HepG2 (cell line): Measurements from ENCODE around the gene FAM83C. TPM values are rescaled to one million over a fixed set of nuclear protein-coding genes. Genes with fewer than 3 reads are reported as not detected.
A peak's percentile ranks its signal among the peaks of the same experiment; 100 is the strongest.

Experiments used
- ETV6 ChIP-seq: sonication (generic); formaldehyde crosslinking; conservative IDR thresholded peaks from 2 replicates; pipeline ENCODE4 v1.4.0; 2020; ENCODE audit warnings: missing genetic modification reagents
- HMG20B ChIP-seq: conservative IDR thresholded peaks from 2 replicates; pipeline ENCODE4 v1.6.1; 2016; ENCODE audit warnings: missing genetic modification reagents, missing compliant biosample characterization
- MTA1 ChIP-seq: sonication (generic); formaldehyde crosslinking; IDR thresholded peaks from 2 replicates; pipeline ENCODE4 v1.4.0; 2020; ENCODE audit warnings: missing genetic modification reagents, mild to moderate bottlenecking, borderline replicate concordance
- RAD51 ChIP-seq: fragments of 450-650 bp; IDR thresholded peaks from 2 replicates; pipeline ENCODE4 v1.6.1; 2016; ENCODE audit warnings: borderline replicate concordance
- RFXAP ChIP-seq: sonication (generic); formaldehyde crosslinking; IDR thresholded peaks from 2 replicates; pipeline ENCODE4 v1.4.0; 2020; ENCODE audit warnings: missing genetic modification reagents, borderline replicate concordance
- SNRNP70 ChIP-seq: fragments of 200-400 bp; formaldehyde crosslinking; IDR thresholded peaks from 2 replicates; pipeline ENCODE4 v1.6.1; 2017; ENCODE audit warnings: mild to moderate bottlenecking, low read depth, low read length, moderate library complexity
- TOE1 ChIP-seq: sonication (generic); formaldehyde crosslinking; IDR thresholded peaks from 2 replicates; pipeline ENCODE4 v1.4.0; 2020; ENCODE audit warnings: mild to moderate bottlenecking, missing genetic modification reagents
- ZMYM4 ChIP-seq: sonication (generic); formaldehyde crosslinking; IDR thresholded peaks from 2 replicates; pipeline ENCODE4 v1.8.1; 2023; ENCODE audit warnings: mild to moderate bottlenecking, missing genetic modification reagents
- ZNF124 ChIP-seq: sonication (generic); formaldehyde crosslinking; IDR thresholded peaks from 2 replicates; pipeline ENCODE4 v1.4.0; 2020; ENCODE audit warnings: missing genetic modification reagents
- ZNF20 ChIP-seq: sonication (generic); formaldehyde crosslinking; IDR thresholded peaks from 2 replicates; pipeline ENCODE4 v1.4.0; 2020; ENCODE audit warnings: mild to moderate bottlenecking, moderate library complexity, missing genetic modification reagents
- ZNF3 ChIP-seq: IDR thresholded peaks from 2 replicates; pipeline ENCODE4 v1.7.0; 2017; ENCODE audit warnings: inconsistent platforms
- ZNF333 ChIP-seq: sonication (generic); formaldehyde crosslinking; IDR thresholded peaks from 2 replicates; pipeline ENCODE4 v1.4.0; 2020; ENCODE audit warnings: mild to moderate bottlenecking, missing genetic modification reagents, borderline replicate concordance
- ZNF350 ChIP-seq: sonication (generic); formaldehyde crosslinking; IDR thresholded peaks from 2 replicates; pipeline ENCODE4 v1.4.0; 2020; ENCODE audit warnings: mild to moderate bottlenecking, low read depth, missing genetic modification reagents, borderline replicate concordance
- ZNF713 ChIP-seq: sonication (generic); formaldehyde crosslinking; IDR thresholded peaks from 2 replicates; pipeline ENCODE4 v1.4.0; 2020; ENCODE audit warnings: mild to moderate bottlenecking, missing genetic modification reagents
- ZNF781 ChIP-seq: sonication (generic); formaldehyde crosslinking; IDR thresholded peaks from 2 replicates; pipeline ENCODE4 v1.5.1; 2020; ENCODE audit warnings: borderline replicate concordance, mild to moderate bottlenecking, missing genetic modification reagents; ENCODE audit errors: not compliant biosample characterization
- ZNF878 ChIP-seq: sonication (generic); formaldehyde crosslinking; IDR thresholded peaks from 2 replicates; pipeline ENCODE4 v1.8.1; 2023; ENCODE audit warnings: mild to moderate bottlenecking, missing genetic modification reagents, moderate library complexity
- polyA plus RNA-seq, 8 experiments: library from polyadenylated mRNA; depleted of rRNA in 3 of 8; stranded (reverse) in 7 of 8; unstranded in 1 of 8; fragments of >200 nt; fragmentation: Illumina TruSeq in 4 of 8; extraction: Trizol in 4 of 8; gene quantifications; 2 replicates each; pipeline versions ENCODE4 v1.2.1 to v1.2.3, GENCODE V29; 2011 to 2016; ENCODE audit warnings: low read depth in 4 of 8, missing spikeins in 1 of 8, mixed read lengths in 1 of 8; ENCODE audit not compliant: insufficient read depth in 1 of 8
- total RNA-seq, 5 experiments: library from RNA; depleted of rRNA; stranded (reverse); fragments of >200 nt; fragmentation: Illumina TruSeq; extraction: Trizol; gene quantifications; 2 replicates each; pipeline ENCODE4 v1.2.3, GENCODE V29; 2016; ENCODE audit warnings: low read depth in 1 of 5
- TF ChIP-seq, protein P1 (sequence below): IDR thresholded peaks from 2 replicates; pipeline ENCODE4 v1.6.1; 2016; ENCODE audit warnings: missing biosample characterization, missing genetic modification reagents, low read depth
- TF ChIP-seq, protein P2 (sequence below): sonication (generic); formaldehyde crosslinking; IDR thresholded peaks from 2 replicates; pipeline ENCODE4 v1.8.0; 2022; ENCODE audit warnings: mild to moderate bottlenecking, missing genetic modification reagents, moderate library complexity
- TF ChIP-seq, protein P3 (sequence below): sonication (generic); formaldehyde crosslinking; IDR thresholded peaks from 2 replicates; pipeline ENCODE4 v1.9.0; 2021; ENCODE audit warnings: missing genetic modification reagents, borderline replicate concordance

The FAM83C gene
- total and polyA plus RNA-seq, 2 of the 13 experiments (the other 11 are each of a cell fraction or from before 2014, with no cell fraction given), result 0.04 TPM; not detected in 1

DNA sequence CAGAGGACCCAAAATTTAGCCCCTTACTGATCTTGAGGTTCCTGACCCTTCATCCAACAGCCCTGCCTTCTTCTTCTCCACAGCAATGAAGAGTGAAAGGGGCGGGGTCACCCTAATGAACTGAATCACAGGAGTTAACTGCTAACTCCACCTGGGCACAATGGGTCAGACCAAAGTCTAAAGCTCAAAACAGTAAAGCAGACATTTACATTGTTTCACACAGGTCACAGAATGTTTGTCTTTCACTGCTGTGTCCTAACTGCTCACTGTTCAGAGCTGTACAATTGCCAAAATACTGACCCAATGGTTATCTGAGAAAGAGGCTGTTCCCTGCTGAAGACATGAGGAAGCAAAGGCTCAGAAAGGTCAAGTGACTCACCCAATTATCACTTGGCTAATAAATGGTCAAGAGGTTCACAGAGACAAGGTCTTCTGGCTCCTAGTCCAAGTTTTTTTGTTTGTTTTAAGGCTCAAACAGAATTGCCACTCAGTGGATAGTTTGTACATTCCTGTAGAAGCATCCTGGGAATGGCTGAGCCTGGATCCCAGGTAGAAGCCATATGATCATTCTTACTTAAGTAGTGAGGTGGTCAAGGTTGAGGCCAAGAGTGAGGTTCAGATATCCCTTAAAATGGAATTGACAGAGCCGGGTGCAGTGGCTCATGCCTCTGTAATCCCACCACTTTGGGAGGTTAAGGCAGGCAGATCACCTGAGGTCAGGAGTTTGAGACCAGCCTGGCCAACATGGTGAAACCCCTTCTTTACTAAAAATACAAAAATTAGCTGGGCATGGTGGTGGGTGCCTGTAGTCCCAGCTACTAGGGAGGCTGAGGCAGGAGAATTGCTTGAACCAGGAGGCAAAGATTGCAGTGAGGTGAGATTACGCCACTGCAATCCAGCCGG, 35.1 kb upstream of the FAM83C start (continued):
- no peak for TF ChIP-seq ZNF20 (CRISPR knock-in tag)
- TF ChIP-seq MTA1 (CRISPR knock-in tag), result peak; percentile 81
- TF ChIP-seq, protein P1, sequence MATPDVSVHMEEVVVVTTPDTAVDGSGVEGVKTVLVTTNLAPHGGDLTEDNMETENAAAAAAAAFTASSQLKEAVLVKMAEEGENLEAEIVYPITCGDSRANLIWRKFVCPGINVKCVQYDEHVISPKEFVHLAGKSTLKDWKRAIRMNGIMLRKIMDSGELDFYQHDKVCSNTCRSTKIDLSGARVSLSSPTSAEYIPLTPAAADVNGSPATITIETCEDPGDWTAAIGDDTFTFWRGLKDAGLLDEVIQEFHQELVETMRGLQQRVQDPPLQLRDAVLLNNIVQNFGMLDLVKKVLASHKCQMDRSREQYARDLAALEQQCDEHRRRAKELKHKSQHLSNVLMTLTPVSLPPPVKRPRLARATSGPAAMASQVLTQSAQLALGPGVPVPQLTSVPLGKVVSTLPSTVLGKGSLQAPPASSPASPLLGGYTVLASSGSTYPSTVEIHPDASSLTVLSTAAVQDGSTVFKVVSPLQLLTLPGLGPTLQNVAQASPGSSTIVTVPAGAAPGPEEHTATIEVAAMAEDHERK (CRISPR knock-in tag), result 0 out of 2 replicates have a peak, but pooled peaks have one; percentile 45
- TF ChIP-seq, protein P2, sequence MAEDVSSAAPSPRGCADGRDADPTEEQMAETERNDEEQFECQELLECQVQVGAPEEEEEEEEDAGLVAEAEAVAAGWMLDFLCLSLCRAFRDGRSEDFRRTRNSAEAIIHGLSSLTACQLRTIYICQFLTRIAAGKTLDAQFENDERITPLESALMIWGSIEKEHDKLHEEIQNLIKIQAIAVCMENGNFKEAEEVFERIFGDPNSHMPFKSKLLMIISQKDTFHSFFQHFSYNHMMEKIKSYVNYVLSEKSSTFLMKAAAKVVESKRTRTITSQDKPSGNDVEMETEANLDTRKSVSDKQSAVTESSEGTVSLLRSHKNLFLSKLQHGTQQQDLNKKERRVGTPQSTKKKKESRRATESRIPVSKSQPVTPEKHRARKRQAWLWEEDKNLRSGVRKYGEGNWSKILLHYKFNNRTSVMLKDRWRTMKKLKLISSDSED (CRISPR knock-in tag), result no peak
- TF ChIP-seq ZNF350, result peak; percentile 63
- no peak for TF ChIP-seq RAD51
- peak; percentile 80; the same call in 1 of the 2 replicates for TF ChIP-seq RFXAP (CRISPR knock-in tag)
- peak; percentile 86; the same call in 1 of the 2 replicates for TF ChIP-seq ZNF878
- TF ChIP-seq HMG20B, result peak; percentile 97
- peak; percentile 46; the same call in 1 of the 2 replicates for TF ChIP-seq ZNF333
- no peak for TF ChIP-seq SNRNP70
- TF ChIP-seq ZNF781 (CRISPR knock-in tag), result peak; percentile 83
- TF ChIP-seq ZMYM4 (CRISPR knock-in tag), result peak; percentile 92
- peak; percentile 89 for TF ChIP-seq ZNF3 (CRISPR knock-in tag)
- no peak for TF ChIP-seq ETV6
- peak; percentile 82; the same call in 1 of the 2 replicates for TF ChIP-seq ZNF713
- TF ChIP-seq ZNF124 (CRISPR knock-in tag), result peak; percentile 91
- TF ChIP-seq, protein P3, sequence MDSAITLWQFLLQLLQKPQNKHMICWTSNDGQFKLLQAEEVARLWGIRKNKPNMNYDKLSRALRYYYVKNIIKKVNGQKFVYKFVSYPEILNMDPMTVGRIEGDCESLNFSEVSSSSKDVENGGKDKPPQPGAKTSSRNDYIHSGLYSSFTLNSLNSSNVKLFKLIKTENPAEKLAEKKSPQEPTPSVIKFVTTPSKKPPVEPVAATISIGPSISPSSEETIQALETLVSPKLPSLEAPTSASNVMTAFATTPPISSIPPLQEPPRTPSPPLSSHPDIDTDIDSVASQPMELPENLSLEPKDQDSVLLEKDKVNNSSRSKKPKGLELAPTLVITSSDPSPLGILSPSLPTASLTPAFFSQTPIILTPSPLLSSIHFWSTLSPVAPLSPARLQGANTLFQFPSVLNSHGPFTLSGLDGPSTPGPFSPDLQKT (CRISPR knock-in tag), result no peak
- peak; percentile 93 for TF ChIP-seq TOE1
